SH-SY5Y (cell line): ENCODE data around the gene LIFR.

Source experiments
- GATA2 ChIP-seq: IDR thresholded peaks from 2 replicates; pipeline ENCODE4 v1.6.1; 2011; ENCODE audit warnings: mild to moderate bottlenecking, low read depth, low read length
- GATA3 ChIP-seq: IDR thresholded peaks from 2 replicates; pipeline ENCODE4 v1.6.1; 2011; ENCODE audit warnings: low read depth, mild to moderate bottlenecking, low read length, moderate library complexity

- no peak for TF ChIP-seq GATA3
- peak; percentile 23; the same call in 1 of the 2 replicates for TF ChIP-seq GATA2
Measured at GRCh38 chr5:38532165-38532669, 24.2 kb downstream of the LIFR start.
